ENCODE measurements around the gene WLS. TPM values are rescaled to one million over a fixed set of nuclear protein-coding genes. Genes with fewer than 3 reads are reported as not detected.
"Not testable (repeated sequence)": the region's sequence is repeated elsewhere in the genome, so short reads cannot be mapped to it uniquely, and the experiment has no call there.

Gene WLS
- total RNA-seq, 1 donor from 2014 or later: 46.5 TPM

DNA sequence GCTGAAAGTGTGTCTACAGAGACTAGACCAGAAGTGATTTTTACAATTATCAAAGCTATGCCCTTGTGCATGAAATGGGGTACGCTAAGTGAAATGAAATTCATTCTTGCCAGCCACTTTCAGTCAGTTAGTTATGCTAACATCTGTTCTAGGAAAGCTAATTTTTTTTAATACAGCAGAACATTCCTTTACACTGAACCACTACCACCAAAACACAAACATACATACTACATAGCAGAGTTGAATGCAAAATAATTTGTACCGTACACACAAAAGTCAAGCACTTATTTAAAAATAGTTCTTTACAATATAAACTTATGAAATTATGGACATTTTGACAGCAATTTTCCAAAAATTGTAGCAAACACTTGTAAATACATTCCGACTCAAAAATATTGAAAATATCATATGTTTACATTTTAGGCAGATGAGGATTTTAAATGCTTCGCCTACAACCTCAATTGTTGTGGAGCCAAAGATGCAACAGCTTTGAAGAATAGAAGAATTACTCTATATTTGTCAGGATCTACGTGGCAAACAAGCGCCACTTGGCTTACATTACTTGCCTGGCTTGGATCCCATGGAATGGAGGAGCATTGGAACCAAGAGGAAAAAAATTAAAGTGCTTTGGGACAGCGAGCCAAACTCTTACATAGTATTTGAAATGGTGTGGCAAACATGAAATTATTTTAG lies 30.6 kb downstream of the WLS start:
- no peak for DNase-seq (ENCODE audit: low read depth)

DNA sequence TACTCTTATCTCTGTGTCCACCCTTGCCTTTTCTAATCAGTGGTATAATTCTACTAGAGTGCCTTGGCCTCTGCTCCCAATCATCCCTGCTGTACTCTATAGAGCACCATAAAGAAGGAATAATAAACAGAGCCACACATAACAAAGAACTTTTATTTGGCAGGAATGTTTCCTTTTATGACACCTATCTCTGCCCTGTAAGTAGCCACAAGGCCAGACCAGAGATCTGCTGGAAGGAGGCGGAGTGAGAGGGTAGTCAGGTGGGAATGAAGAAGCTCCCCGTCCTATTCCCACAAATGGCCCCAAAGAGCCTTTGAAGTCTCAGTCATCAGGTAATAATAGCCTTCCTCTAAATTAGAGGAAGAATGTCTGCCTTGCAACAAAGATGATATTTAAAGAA lies 32.7 kb downstream of the WLS start:
- no peak for DNase-seq (ENCODE audit: low read depth)

DNA sequence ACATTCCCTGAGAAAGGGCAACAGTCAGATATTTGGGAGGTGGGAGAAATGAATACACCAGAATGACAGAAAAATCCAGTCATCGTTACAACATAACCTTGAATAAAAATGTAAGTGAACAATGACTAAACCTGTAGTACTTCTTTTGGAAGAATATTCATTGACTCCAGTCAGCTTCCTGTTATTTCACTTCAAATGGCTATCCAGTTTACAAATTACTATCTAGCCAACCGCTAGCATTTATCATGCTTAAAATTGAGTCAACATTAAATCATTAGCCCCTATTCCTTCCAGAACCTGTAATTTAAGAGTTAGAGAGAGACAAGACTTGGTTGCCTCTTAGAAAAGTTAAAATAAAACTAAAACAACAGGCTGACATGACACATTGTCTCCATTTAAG lies 33.6 kb downstream of the WLS start:
- no peak for DNase-seq (ENCODE audit: low read depth)

DNA sequence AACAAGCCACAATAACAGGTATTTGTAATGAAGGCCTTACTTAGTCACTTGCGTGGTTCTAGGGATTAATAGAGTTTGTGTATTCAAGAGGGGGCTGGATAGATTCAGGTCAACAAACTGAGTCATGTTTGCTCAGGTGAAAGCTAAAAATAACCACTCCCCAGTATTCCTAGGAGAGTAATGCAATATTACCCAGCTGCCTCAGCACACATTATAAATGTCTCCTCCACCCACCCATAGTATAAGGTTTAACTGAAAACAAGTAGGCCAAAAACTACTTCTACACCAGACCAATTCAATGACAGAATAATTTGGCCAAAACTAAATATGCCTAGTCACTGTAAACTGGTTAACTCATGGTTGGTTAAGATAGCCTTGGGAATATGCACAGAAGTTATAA lies 34.4 kb downstream of the WLS start:
- peak; percentile 59 for DNase-seq (ENCODE audit: low read depth)

DNA sequence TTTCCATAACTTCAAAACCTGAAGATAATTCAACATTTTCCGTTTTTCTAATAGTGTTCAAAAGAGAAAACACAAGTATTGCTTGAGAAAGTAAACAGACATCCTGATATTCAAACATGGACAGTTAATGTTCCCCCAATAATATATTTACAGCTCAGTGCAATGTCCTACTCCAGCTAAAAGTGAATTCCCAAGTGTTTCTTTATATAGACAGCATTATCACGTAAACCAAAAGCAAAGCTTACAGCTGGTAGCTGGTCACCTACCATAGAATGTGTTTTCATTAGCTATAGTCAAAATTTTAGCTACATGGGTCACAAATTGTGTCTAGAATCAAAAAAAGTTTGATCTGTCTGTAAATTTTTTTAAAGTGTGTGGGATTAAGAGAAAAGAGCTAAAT lies 34.9 kb downstream of the WLS start:
- no peak for DNase-seq (ENCODE audit: low read depth)

DNA sequence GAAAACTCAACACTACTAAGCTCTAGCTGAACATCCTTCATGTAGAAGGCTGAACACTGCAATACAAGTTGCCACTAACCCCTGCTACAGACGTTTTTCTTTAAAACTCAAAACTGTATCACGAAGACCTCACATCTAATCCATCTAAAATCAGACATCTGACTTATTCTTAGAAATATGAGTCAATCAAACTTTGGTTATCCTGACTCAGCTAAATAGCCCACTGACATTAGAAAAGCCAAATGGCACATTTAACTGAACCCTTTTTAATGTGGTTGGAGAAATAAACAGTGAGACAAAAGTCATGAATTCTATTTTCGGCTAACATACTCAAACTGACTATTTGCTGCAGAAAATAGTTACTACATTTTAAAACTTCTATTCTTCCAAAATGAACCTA lies 35.6 kb downstream of the WLS start:
- peak; percentile 61 for DNase-seq (ENCODE audit: low read depth)

DNA sequence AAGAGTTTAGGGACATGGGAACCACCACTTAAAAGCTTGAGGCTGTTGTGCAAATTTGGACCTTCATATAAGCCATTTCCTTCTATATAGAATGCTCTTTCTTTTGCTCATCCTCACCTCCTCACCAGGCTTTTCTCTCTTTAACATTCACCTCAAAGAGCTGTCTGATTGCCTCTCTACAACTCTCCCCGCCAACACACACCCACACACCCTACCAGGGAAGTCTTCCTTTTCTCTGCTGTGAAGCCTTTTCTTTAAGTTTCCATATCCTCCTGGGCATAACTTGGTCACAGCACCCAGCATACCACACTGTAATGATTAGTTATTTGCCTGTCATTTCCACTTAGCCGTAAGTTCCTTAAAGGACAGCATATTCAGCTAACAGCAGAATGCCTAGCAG lies 40.6 kb downstream of the WLS start:
- no peak for DNase-seq (ENCODE audit: low read depth)

DNA sequence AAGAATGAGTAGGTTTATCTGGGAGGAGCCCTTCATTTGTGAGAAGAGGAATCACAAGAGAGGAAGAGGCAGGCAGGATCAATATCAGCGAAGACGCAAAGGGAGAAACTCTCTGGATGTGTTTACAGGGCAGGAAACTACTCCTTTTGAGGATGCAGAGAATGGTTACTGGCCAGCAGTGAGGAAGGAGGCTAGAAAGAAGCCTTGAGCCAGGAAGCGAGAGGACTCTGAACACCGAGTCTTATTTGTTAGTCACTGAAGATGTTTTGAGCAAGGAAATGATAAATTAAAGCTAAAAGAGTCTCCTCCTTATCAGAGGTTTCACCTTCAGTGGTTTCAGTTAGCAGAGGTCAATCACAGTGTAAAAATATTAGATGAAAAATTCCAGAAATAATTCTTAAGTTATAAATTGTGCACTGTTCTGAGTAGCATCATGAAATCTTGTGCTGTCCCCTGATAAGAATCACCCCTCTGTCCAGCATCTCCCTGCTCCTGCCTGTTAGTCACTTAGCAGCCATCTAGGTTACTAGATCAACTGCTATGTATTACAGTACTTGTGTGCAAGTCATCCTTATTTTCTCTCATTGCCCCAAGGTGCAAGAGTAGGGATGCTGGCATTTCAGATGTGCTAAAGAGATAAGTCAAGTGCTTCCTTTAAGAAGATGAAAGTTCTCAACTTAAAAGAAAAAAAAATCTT lies 43.5 kb downstream of the WLS start:
- DNase-seq (ENCODE audit: low read depth): no peak

DNA sequence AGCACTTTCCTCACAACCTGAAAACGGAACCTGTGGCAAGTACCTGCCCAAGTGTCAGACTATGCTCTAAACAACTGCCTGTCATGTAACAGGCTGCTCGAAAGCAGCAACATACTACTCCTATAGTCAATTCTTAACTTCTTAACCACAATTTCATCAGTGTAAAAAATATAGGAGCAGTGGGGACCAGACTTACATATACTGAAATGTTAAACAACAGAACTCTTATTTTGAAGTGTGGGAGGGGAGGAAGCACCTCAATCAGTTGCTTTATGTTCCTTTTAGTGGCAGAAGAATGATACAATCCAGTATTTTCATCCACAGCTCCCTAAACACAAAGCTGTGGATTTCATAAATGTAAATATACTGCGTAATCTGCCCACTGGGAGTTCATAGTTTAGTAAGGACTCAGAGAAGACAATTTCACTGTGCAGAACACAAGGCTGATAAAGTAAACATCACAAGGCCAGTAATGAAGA lies 44.2 kb downstream of the WLS start:
- DNase-seq (ENCODE audit: low read depth): no peak

DNA sequence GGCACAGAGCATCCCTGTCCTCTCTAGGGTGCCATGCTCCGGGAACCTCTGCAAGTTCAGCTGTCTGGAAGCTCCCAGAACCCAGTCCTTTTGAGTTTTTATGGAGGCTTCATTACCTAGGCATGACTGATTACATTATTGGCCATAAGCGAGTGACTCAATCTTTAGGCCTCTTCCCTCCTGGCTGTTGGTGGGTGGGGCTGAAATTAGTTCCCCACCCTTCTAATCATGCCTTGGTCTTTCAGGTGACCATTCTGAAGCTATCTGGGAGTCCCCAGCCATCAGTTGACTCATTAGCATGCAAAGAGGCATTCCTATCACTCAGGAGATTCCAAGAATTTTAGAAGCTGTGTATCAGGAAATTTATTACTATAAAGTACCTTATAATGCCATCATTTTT lies 46.6 kb downstream of the WLS start:
- no peak for DNase-seq (ENCODE audit: low read depth)

DNA sequence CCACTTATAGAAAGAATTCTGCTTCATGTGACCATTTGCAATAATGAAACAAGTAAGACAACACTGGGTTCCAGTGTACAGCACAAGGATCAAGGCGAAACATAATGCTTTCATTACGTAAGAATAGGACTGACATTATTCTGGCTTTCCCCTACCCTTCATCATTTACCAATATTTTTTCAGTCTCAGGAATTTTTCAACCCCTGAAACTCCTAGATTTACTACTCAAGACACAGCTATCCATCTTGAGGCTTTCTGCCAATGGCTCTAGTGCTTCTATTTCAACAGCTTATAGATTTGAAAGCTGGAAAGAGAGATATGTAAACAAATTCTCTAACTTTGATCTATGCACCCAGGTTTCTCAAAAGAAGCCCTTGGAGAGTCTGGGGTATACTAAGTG lies 48.4 kb downstream of the WLS start:
- no peak for DNase-seq (ENCODE audit: low read depth)

DNA sequence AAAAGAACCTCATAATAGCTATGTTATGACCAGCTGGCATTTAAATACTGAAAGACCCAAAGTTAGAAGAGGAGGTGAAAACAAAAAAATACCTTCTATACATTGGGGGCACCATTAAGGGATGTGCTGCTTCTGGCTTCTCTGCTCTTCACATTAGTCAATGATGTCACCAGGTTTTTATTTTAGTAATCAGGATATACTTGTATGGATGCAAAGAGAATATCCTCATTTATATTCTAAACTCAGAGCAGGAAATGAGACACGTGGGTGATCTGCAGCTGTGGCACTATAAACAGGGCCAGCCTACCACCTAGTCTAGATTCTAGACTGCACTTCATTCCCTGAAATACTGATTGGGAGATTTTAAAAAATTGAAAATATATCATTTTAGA lies 51.2 kb downstream of the WLS start:
- DNase-seq (ENCODE audit: low read depth): no peak

DNA sequence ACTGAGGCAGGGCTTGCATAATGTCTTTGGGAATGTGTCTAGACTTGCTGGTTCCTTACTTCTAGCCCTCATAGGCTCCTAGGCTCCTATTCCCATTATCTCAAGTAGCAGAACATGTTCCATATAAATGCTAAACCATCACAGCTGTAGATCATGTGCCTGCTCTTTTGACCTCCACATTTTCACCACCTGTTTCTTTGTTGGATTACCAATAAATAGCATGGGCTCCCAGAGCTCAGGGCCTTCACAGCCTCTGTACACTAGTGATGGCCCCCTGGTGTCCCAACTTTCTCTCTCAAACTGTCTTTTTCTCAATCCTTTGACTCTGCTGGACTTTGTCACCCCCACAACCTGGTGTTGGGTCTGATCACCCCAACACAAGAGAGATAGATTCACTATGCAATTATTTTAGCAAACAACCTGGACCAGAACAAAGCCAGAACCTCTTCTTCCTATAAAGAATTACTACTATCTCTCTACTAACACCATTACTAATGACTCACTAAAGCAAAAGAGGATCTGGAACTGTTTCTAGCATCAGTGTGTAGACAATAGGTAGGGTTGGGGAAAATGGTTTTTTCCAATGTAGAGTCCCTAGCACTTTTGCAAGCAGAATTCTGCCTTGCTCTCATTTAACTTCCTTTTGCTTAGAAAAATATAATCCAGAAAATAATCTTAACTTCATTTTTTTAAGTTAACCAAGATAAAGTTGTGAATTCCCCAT lies 51.7 kb downstream of the WLS start:
- DNase-seq (ENCODE audit: low read depth): peak; percentile 55

DNA sequence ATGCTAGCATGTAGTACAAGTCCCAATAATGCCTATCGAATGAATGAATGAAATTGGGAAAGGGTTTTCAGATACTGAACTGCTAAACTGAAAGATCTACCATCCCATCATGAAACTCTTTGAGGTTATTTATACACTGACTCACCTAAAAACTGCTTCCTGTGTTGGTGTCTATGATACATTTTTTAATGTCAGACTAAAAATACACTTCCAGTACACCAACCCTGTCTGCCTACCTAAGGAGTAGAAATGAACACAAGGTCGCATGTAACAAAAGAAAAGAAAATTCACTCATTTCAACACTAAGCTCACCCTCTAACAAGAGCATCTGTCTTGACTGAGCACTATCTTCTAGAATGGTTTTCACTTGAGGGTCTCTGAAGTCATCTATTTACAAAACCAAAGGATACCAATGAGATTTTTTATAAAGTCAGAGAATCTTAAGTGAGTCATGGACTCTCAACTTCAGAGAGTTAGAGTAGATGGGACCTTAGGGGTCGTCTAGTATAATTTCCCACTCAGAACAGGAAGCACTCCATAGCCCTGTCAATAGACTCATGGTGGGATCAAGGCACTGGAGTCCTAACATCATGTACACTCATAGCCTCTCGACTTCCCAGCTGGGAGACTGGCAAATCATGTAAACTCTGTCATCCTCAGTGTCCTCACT lies 53.4 kb downstream of the WLS start:
- DNase-seq (ENCODE audit: low read depth): no peak

DNA sequence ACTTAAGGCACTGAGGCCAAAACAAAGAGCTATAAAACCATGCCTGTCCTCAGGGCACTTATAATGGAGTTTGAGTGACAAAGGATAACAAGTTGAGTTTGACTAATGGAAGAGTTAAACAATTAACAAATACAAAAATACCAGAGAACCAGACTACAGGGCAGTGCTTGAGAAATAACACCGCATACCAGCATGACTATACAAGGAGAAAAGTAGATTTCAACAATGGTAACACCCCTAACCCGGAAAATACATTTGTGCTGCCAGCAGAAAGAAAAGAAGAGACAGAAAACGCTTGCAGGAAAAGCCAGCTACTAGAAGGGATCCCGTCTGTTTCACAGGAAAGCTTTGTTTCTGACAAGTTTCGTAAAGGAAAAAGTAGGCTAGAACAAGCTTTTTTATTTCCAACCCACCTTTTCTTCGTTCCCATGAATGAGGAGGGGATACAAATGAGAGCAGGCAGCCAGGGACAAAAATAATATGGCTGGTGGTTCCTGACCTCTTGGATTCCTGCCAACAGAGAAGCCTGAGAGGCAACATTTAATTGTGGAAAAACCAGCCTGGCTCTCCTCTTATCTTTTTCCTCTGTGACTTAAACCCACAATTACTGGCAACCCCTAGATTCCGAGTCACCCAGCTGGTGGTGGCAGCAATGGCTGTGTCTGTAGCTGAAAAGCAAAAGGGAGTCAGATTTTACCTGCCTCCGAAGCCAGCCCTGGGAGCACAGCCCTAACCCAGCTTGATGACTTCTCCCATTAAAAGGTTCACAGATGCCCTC lies 56.5 kb downstream of the WLS start:
- peak; percentile 75 for DNase-seq (ENCODE audit: low read depth)

DNA sequence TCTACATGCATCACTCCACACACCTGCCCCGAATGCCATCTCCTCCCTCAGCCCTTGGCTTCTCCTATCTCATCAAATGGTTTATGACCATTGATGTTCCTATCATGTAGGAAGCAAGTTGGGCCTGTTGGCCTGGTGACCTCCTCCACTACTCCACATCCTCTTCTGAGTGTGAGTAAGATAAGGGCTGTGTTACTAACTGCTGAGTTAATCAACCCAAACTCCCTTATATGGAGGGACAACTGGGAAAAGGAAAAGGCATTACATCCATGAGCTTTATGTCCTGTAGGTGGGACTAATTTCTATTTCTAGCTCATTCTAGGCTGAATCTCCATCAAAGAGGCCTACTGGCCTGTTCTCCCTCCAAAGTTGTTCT lies 57.6 kb downstream of the WLS start:
- no peak for DNase-seq (ENCODE audit: low read depth)

DNA sequence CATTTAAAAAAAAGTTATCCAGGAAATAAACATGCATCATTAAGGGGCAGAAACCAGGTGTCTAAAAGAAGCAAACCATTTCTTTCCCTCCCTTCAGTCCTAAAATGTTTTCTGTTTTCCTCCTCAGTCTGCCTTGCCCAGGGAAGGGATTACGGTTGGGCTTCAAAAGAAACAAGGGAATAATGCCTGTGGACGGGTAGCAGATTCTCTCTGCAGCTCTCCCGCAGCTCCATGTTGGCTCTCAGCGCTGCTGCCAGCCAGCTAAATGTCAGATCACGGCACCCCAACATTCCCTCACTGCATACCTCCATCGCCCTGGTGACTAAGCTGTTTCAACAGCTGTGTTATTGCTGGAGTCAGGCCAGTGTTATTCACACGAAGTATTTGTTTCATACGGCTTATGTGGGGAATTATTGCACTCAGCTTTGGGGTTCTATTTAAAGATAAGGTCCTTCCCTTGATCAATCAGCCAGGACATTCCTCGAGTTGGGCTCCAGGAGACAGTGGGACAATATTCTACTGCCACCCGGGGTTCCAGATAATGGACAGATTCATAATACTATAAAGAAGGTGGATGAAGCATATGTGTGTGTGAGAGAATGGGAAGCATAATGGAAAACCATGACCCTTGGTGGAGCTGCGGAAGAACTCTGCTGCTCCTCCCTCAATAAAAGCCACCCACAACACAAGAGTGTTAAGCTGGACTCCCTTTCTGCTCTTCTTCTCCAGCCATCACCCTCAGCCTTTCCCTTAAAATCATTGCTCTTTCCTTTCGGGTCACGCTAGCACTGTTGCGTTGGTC lies 58.2 kb downstream of the WLS start:
- DNase-seq (ENCODE audit: low read depth): peak; percentile 98

DNA sequence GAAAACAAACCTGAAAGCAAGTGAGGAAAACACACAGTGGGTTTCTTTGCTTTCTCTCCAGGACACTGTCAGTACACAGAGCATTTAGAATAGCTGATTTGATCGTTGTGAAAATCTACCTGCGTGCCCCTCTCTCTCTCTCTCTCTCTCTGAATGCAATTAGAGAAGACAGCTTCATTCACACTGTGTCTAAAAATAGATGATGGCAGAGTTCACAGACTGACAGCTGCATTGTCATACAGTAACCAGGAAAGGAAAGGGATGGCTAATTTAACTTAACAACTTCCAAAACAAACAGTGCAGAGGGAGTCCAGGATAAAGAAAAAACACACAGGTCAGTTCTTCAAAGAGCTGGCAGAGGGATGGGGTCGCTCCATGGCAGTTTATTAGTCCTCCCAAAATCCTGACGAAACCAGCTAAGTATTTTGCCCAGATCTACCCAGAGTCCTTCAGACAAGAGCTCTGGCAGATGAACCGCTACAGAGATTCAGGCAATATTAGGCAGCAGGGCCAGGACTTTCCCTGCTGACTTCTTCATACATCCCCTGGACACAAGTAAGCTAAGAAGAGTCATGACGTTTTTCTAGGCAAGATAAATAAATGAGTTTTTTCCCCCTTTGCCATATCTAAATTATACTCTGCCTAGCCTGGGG lies 58.9 kb downstream of the WLS start:
- peak; percentile 87 for DNase-seq (ENCODE audit: low read depth)

DNA sequence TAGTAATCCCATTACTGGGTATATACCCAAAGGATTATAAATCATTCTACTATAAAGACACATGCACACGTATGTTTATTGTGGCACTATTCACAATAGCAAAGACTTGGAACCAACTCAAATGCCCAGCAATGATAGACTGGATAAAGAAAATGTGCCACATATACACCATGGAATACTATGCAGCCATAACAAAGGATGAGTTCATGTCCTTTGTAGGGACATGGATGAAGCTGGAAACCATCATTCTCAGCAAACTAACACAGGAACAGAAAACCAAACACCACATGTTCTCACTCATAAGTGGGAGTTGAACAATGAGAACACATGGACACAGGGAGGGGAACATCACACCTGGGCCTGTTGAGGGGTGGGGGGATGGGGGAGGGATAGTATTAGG lies 60.5 kb downstream of the WLS start:
- DNase-seq (ENCODE audit: low read depth): not testable (repeated sequence)
